Measurements from ENCODE around the gene IFITM2. TPM values are rescaled to one million over a fixed set of nuclear protein-coding genes. Genes with fewer than 3 reads are reported as not detected.
A peak's percentile ranks its signal among the peaks of the same experiment; 100 is the strongest.

IFITM2 gene
- total RNA-seq, 1 experiment from 2014 or later: 421 TPM

DNA sequence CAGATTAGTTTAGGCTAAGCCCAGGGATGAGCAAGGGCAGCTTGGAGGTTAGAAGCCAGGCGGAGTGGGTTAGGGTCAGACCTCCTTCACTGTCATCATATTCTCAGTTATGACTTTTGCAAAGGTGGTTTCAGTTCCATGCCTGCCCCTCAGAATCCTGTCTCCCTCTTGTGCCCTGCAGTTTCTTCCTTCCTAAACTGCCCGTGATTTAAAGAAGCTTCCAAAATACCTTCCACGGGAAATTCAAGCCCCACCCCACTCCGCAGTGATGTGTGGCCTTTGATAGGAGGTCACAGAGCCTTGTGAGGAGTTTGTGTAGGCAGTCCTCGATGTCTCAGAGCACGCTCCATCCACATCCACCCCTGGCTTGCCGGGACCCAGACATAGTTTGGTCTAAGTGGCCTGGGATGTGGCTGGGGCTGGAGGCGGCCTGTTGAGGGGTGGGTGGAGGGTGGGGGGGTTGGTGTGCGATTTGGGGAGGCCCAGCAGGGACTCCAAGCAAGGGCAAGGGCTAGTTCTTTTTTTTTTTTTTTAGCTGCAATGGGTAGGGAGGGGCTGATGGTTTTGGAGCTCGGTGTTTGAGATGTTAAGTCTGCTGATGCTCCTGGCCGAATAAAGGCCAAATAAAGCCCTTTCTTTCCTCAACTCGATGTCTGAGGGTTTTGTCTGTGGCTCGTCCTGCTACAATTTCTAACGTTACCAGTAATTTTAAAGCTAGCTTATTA is 4.6 kb downstream of the IFITM2 start:
- Histone ChIP-seq H3K79me1 (ENCODE audit: insufficient read depth, low read depth, low read length, poor library complexity, severe bottlenecking) (peaks cover 2% of the 10 kb centered on the region), H3K9ac (ENCODE audit: extremely low read depth, insufficient read length, low read length) (no peak overlapping the region), H4K20me1 (ENCODE audit: control insufficient read depth, insufficient read depth, insufficient read length) (no peaks in the 10 kb centered on the region), H3K14ac (ENCODE audit: insufficient read depth, low read length) (no peak overlapping the region), H3K23ac (ENCODE audit: insufficient read length, low read depth, low read length) (no peak overlapping the region), H2AFZ (ENCODE audit: low read length) (no peak overlapping the region), H3K4me1 (ENCODE audit: insufficient read depth, low read length) (peaks cover 11% of the 10 kb centered on the region; the same call in 1 of the 2 replicates), H2BK20ac (ENCODE audit: low read depth, low read length, poor library complexity, severe bottlenecking) (no peak overlapping the region), H4K91ac (ENCODE audit: insufficient read length, low read depth, low read length) (no peak overlapping the region), H4K5ac (ENCODE audit: insufficient read length, low read depth, low read length) (no peak overlapping the region), H3K9me3 (ENCODE audit: control insufficient read depth, low read depth, low read length) (no peaks in the 10 kb centered on the region), H3K27me3 (ENCODE audit: insufficient read depth, low read length) (no peaks in the 10 kb centered on the region), H3K79me2 (ENCODE audit: insufficient read depth, low read length) (peaks cover 6% of the 10 kb centered on the region; the same call in 1 of the 2 replicates), H4K8ac (replicated peaks; ENCODE audit: insufficient read length, low read depth, low read length) (no peak overlapping the region), H2BK120ac (ENCODE audit: low read depth, low read length, poor library complexity, severe bottlenecking) (no peak overlapping the region), H2AK5ac (ENCODE audit: insufficient read length, low read length) (no peak overlapping the region), H3K4ac (ENCODE audit: low read depth, low read length) (no peak overlapping the region), H3K18ac (ENCODE audit: insufficient read length, low read depth, low read length) (no peak overlapping the region), H3K27ac (ENCODE audit: insufficient read length, low read depth, low read length) (no peak overlapping the region), H2BK15ac (ENCODE audit: low read depth, low read length) (no peak overlapping the region), H3K56ac (ENCODE audit: insufficient read length, low read depth, low read length) (no peak overlapping the region), H2BK12ac (ENCODE audit: insufficient read length, low read depth, low read length) (no peak overlapping the region), H3K23me2 (ENCODE audit: insufficient read length, low read depth, low read length, poor library complexity, severe bottlenecking) (peaks cover 28% of the 10 kb centered on the region), H3T11ph (ENCODE audit: low read length) (no peak overlapping the region), H2BK5ac (ENCODE audit: insufficient read length, low read length) (no peak overlapping the region), H3K4me2 (ENCODE audit: insufficient read depth, insufficient read length, low read length) (no peak overlapping the region)
- Mint-ChIP-seq H3K36me3 (ENCODE audit: insufficient read depth in 1 of 3, low read depth in 3 of 3) (peaks cover 6 to 19% (median 11%) of the 10 kb centered on the region in 3 experiments), H3K27ac (peak overlapping the region in 1 of 3 experiments; percentile 48; a peak in 1 of 7 replicates), H3K4me1 (peaks cover 53 to 72% of the 10 kb centered on the region in 2 experiments), H3K9me3 (no peaks in the 10 kb centered on the region; a peak in 1 of 5 replicates), H3K27me3 (ENCODE audit: low read depth) (no peaks in the 10 kb centered on the region), H3K4me3 (peak overlapping the region; percentile 62 to 67)
- TF ChIP-seq, protein P1, sequence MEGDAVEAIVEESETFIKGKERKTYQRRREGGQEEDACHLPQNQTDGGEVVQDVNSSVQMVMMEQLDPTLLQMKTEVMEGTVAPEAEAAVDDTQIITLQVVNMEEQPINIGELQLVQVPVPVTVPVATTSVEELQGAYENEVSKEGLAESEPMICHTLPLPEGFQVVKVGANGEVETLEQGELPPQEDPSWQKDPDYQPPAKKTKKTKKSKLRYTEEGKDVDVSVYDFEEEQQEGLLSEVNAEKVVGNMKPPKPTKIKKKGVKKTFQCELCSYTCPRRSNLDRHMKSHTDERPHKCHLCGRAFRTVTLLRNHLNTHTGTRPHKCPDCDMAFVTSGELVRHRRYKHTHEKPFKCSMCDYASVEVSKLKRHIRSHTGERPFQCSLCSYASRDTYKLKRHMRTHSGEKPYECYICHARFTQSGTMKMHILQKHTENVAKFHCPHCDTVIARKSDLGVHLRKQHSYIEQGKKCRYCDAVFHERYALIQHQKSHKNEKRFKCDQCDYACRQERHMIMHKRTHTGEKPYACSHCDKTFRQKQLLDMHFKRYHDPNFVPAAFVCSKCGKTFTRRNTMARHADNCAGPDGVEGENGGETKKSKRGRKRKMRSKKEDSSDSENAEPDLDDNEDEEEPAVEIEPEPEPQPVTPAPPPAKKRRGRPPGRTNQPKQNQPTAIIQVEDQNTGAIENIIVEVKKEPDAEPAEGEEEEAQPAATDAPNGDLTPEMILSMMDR (conservative IDR thresholded peaks at IDR 0.05): no peak
- no CpG with 5 or more reads among the region's 14 CpGs for WGBS (ENCODE audit: extremely low coverage, insufficient read length, low lambda C conversion rate)
- DNase-seq: no peak
